Measurements from ENCODE around the gene TSPAN4. TPM values are rescaled to one million over a fixed set of nuclear protein-coding genes. Genes with fewer than 3 reads are reported as not detected.

TSPAN4 gene
- total RNA-seq, 1 donor from 2014 or later: 77.9 TPM

GRCh38 chr11:873706-874105 is 31.1 kb downstream of the TSPAN4 start:
- Histone ChIP-seq H3K27me3 (ENCODE audit: control insufficient read depth, insufficient read depth, low read length) (no peaks in the 10 kb centered on the region), H3K36me3 (ENCODE audit: control insufficient read depth, insufficient read depth, low read length) (no peaks in the 10 kb centered on the region), H3K4me3 (ENCODE audit: low read depth, low read length) (no peak overlapping the region)
- no peak for DNase-seq (ENCODE audit: low read depth)
- TF ChIP-seq CTCF (IDR thresholded peaks at IDR 0.05; ENCODE audit: insufficient read depth, low read length, poor library complexity, severe bottlenecking): no peak

GRCh38 chr11:875203-875602 is 32.6 kb downstream of the TSPAN4 start:
- no peaks in the 10 kb centered on the region for H3K36me3 ChIP-seq (ENCODE audit: control insufficient read depth, insufficient read depth, low read length)
- no peak for TF ChIP-seq CTCF (IDR thresholded peaks at IDR 0.05; ENCODE audit: insufficient read depth, low read length, poor library complexity, severe bottlenecking)
- H3K27me3 ChIP-seq (ENCODE audit: control insufficient read depth, insufficient read depth, low read length): no peaks in the 10 kb centered on the region
- H3K4me3 ChIP-seq (ENCODE audit: low read depth, low read length): no peak overlapping the region
- no peak for DNase-seq (ENCODE audit: low read depth)

GRCh38 chr11:875769-876301 is 33.2 kb downstream of the TSPAN4 start:
- H3K36me3 ChIP-seq (ENCODE audit: control insufficient read depth, insufficient read depth, low read length): peaks cover 1% of the 10 kb centered on the region
- no peak for DNase-seq (ENCODE audit: low read depth)
- no peaks in the 10 kb centered on the region for H3K27me3 ChIP-seq (ENCODE audit: control insufficient read depth, insufficient read depth, low read length)
- no peak for TF ChIP-seq CTCF (IDR thresholded peaks at IDR 0.05; ENCODE audit: insufficient read depth, low read length, poor library complexity, severe bottlenecking)
- no peak overlapping the region for H3K4me3 ChIP-seq (ENCODE audit: low read depth, low read length)

GRCh38 chr11:876545-876944 is 33.9 kb downstream of the TSPAN4 start:
- no peak for DNase-seq (ENCODE audit: low read depth)
- Histone ChIP-seq H3K4me3 (ENCODE audit: low read depth, low read length) (no peak overlapping the region), H3K27me3 (ENCODE audit: control insufficient read depth, insufficient read depth, low read length) (no peaks in the 10 kb centered on the region)

GRCh38 chr11:877565-877964 is 34.9 kb downstream of the TSPAN4 start:
- Histone ChIP-seq H3K36me3 (ENCODE audit: control insufficient read depth, insufficient read depth, low read length) (peaks cover 1% of the 10 kb centered on the region), H3K4me3 (ENCODE audit: low read depth, low read length) (no peak overlapping the region), H3K27me3 (ENCODE audit: control insufficient read depth, insufficient read depth, low read length) (no peaks in the 10 kb centered on the region)
- no peak for DNase-seq (ENCODE audit: low read depth)
- TF ChIP-seq CTCF (IDR thresholded peaks at IDR 0.05; ENCODE audit: insufficient read depth, low read length, poor library complexity, severe bottlenecking): no peak

More at GRCh38 chr11:876545-876944, 33.9 kb downstream of the TSPAN4 start:
- peaks cover 1% of the 10 kb centered on the region for H3K36me3 ChIP-seq (ENCODE audit: control insufficient read depth, insufficient read depth, low read length)
- no peak for TF ChIP-seq CTCF (IDR thresholded peaks at IDR 0.05; ENCODE audit: insufficient read depth, low read length, poor library complexity, severe bottlenecking)

GRCh38 chr11:880447-880846 is 37.8 kb downstream of the TSPAN4 start:
- DNase-seq (ENCODE audit: low read depth): no peak
- no peak overlapping the region for H3K4me3 ChIP-seq (ENCODE audit: low read depth, low read length)
- no peaks in the 10 kb centered on the region for H3K27me3 ChIP-seq (ENCODE audit: control insufficient read depth, insufficient read depth, low read length)
- TF ChIP-seq CTCF (IDR thresholded peaks at IDR 0.05; ENCODE audit: insufficient read depth, low read length, poor library complexity, severe bottlenecking): no peak
- H3K36me3 ChIP-seq (ENCODE audit: control insufficient read depth, insufficient read depth, low read length): peaks cover 3% of the 10 kb centered on the region
